ENCODE measurements around the gene CRYL1.

GRCh38 chr13:20436505-20436904, 89.2 kb downstream of the CRYL1 start:
- TF ChIP-seq, protein P1, sequence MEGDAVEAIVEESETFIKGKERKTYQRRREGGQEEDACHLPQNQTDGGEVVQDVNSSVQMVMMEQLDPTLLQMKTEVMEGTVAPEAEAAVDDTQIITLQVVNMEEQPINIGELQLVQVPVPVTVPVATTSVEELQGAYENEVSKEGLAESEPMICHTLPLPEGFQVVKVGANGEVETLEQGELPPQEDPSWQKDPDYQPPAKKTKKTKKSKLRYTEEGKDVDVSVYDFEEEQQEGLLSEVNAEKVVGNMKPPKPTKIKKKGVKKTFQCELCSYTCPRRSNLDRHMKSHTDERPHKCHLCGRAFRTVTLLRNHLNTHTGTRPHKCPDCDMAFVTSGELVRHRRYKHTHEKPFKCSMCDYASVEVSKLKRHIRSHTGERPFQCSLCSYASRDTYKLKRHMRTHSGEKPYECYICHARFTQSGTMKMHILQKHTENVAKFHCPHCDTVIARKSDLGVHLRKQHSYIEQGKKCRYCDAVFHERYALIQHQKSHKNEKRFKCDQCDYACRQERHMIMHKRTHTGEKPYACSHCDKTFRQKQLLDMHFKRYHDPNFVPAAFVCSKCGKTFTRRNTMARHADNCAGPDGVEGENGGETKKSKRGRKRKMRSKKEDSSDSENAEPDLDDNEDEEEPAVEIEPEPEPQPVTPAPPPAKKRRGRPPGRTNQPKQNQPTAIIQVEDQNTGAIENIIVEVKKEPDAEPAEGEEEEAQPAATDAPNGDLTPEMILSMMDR (IDR thresholded peaks at IDR 0.05; ENCODE audit: low read length): no peak
- TF ChIP-seq EZH2 (optimal IDR thresholded peaks at IDR 0.05; ENCODE audit: low read depth, low read length): no peak
- TF ChIP-seq EZH2phosphoT487 (IDR thresholded peaks at IDR 0.05; ENCODE audit: low read length): no peak

All from MM.1S (cell line).